Thyroid gland (tissue), 4 donors: ENCODE results near the gene PSMD14.

Experiments
- POLR2A ChIP-seq, 2 donors: fragments of 450-650 bp; IDR thresholded peaks; one replicate each; pipeline ENCODE4 v1.6.1; 2017; ENCODE audit warnings: antibody characterized with exemption in 2 of 2, mild to moderate bottlenecking in 2 of 2, moderate library complexity in 1 of 2
- TF ChIP-seq, protein P1 (sequence below), 6 experiments: fragments of 200-600 bp in 3 of 6; fragments of 450-650 bp in 3 of 6; sonication (generic) in 3 of 6; IDR thresholded peaks; one replicate each; pipeline ENCODE4 v1.5.1; 2016 to 2019; ENCODE audit warnings: antibody characterized with exemption in 6 of 6, mild to moderate bottlenecking in 2 of 6, inconsistent platforms in 1 of 6, moderate library complexity in 1 of 6

DNA sequence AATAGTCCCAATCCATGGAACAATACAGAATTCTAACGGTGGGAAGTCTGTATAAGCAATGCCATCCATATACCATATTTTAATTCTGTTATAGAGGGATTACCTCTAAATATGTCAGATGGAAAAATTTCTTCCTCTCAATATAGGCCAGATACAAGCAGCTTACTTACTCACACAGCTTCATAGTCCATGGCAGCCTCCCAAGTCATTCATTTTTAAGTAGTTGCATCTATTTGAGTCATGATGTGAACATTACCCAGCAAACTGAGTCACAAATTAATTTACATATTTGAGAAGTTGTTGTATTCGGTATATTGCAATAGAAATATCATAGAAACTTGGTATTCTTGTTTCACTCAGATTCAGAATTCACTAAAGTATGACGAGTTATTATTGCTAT lies 128.2 kb downstream of the PSMD14 start:
- TF ChIP-seq, protein P1, sequence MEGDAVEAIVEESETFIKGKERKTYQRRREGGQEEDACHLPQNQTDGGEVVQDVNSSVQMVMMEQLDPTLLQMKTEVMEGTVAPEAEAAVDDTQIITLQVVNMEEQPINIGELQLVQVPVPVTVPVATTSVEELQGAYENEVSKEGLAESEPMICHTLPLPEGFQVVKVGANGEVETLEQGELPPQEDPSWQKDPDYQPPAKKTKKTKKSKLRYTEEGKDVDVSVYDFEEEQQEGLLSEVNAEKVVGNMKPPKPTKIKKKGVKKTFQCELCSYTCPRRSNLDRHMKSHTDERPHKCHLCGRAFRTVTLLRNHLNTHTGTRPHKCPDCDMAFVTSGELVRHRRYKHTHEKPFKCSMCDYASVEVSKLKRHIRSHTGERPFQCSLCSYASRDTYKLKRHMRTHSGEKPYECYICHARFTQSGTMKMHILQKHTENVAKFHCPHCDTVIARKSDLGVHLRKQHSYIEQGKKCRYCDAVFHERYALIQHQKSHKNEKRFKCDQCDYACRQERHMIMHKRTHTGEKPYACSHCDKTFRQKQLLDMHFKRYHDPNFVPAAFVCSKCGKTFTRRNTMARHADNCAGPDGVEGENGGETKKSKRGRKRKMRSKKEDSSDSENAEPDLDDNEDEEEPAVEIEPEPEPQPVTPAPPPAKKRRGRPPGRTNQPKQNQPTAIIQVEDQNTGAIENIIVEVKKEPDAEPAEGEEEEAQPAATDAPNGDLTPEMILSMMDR (IDR thresholded peaks at IDR 0.05) = no peak
- TF ChIP-seq POLR2A (IDR thresholded peaks at IDR 0.05) = no peak
